ENCODE results near the gene PACS2. TPM values are rescaled to one million over a fixed set of nuclear protein-coding genes. Genes with fewer than 3 reads are reported as not detected.

Gene PACS2
- total RNA-seq, 4 donors from 2014 or later: 61.5 to 91.1 (median 74.7) TPM

GRCh38 chr14:105444859-105445258, 130.3 kb downstream of the PACS2 start:
- H3K27me3 ChIP-seq: no peaks in the 10 kb centered on the region
- no peak overlapping the region for H3K4me3 ChIP-seq
- 85 to 100% methylated on average over 1 to 5 of the region's 17 CpGs for WGBS, 2 donors (ENCODE audit: low coverage in 1 of 2)
- TF ChIP-seq CTCF (IDR thresholded peaks at IDR 0.05) (no peak), EP300 (IDR thresholded peaks at IDR 0.05) (no peak), POLR2AphosphoS5 (IDR thresholded peaks at IDR 0.05) (no peak), POLR2A (IDR thresholded peaks at IDR 0.05) (no peak)
- no peaks in the 10 kb centered on the region for H3K9me3 ChIP-seq
- ATAC-seq: no peak
- H3K4me1 ChIP-seq: peaks cover 0 to 30% (median 11%) of the 10 kb centered on the region in 3 donors
- peaks cover 0 to 62% of the 10 kb centered on the region in 2 donors for H3K36me3 ChIP-seq
- no peak overlapping the region for H3K27ac ChIP-seq

DNA sequence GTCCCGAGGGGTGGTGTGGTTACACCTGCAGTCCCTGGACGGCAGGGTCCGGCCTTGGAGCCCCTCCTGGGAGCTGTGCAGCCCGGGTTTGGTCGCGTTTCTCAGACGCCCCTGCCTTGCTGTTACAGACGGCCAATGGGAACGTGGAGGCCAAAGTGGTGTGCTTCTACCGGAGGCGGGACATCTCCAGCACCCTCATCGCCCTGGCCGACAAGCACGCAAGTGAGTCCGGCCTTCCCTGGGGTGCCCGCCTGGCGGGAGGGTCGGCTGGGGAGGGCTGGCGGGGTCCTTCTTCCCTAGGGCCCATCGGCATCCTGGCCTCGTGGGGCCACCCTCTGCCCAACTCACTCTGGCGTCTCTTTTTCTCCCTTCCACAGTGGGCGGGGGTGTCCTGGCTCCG, 130.7 kb downstream of the PACS2 start:
- H3K27ac ChIP-seq: no peak overlapping the region
- ATAC-seq: no peak
- 80 to 86% methylated on average over 1 to 6 of the region's 24 CpGs for WGBS, 2 donors (ENCODE audit: low coverage in 1 of 2)
- H3K9me3 ChIP-seq: no peaks in the 10 kb centered on the region
- peaks cover 0 to 28% (median 11%) of the 10 kb centered on the region in 3 donors for H3K4me1 ChIP-seq
- no peaks in the 10 kb centered on the region for H3K27me3 ChIP-seq
- peaks cover 0 to 62% of the 10 kb centered on the region in 2 donors for H3K36me3 ChIP-seq
- TF ChIP-seq CTCF (IDR thresholded peaks at IDR 0.05) (no peak), POLR2A (IDR thresholded peaks at IDR 0.05) (no peak), POLR2AphosphoS5 (IDR thresholded peaks at IDR 0.05) (no peak), EP300 (IDR thresholded peaks at IDR 0.05) (no peak)
- H3K4me3 ChIP-seq: no peak overlapping the region

DNA sequence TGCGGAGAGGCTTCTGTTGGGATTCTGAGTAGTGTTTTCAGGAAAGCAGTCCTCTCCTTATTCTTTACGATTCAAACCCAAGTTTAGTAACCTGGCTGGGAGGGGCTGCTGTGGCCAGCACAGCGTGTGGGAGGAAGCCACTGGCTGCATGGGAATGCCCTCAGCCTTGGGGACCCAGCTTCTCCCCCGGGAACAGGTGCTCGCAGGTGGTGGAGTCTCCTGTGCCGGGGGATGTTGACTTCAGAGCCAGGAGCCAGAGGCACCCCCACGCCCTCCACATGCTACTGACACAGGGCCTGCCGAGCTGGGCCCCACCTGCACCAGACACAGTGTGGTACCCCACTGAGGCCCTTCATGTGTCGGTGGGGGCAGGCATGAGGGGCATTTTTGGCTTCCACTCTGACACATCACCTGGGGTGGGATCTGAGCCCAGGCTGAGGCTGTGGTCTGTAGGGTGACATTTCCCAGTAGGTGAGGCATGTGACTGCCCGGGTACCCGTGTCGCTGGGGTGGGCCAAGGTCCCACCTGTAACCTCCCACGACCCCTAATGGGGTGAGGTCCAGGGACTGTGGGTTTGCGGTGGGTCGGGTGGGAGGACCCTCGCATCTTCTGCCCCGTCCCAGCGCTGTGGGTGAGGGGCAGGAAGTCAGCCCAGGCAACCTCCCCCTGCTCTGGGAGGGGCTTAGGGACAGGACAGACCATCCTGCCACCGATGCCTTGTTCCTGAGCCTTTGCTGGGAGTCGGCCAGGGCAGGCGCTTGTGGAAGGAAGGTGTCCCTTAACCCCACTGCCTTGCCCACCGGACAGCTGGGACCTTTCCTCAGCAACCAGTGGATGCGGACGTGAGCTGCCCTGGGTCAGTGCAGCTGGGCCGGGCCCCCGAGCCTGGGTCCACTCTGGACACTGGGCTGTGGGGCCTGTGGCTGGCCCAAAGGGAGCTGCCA, 131.6 kb downstream of the PACS2 start:
- H3K36me3 ChIP-seq: peaks cover 0 to 62% of the 10 kb centered on the region in 2 donors
- H3K4me3 ChIP-seq: no peak overlapping the region
- H3K9me3 ChIP-seq: no peaks in the 10 kb centered on the region
- peaks cover 0 to 26% (median 11%) of the 10 kb centered on the region in 3 donors for H3K4me1 ChIP-seq
- no peak overlapping the region for H3K27ac ChIP-seq
- WGBS, 2 donors (ENCODE audit: low coverage in 1 of 2): 85% methylated on average over 4 of the region's 26 CpGs; no CpG with 5 or more reads in 1 of the 2 donors
- TF ChIP-seq POLR2AphosphoS5 (IDR thresholded peaks at IDR 0.05): no peak
- H3K27me3 ChIP-seq: no peaks in the 10 kb centered on the region
- ATAC-seq: no peak

DNA sequence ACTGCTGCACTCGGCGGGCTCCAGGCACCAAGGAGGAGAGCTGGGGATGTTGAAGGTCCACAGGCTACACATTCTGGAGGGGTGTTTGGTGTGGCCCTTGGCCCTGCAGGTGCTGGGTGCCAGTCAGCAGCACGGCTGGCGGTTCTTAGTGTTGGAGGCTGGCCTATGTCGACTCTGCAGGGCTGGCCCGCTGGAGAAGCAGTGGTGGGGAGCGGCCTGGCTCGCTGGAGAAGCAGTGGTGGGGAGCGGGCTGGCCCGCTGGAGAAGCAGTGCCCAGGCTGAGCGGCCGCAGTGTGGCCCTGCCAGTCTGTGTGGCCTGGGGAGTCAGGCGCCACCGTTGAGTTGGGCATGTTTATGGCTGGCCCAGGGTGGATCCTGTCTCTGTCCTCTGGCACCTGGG, 132.4 kb downstream of the PACS2 start:
- Histone ChIP-seq H3K9me3 (no peaks in the 10 kb centered on the region), H3K36me3 (peaks cover 0 to 64% of the 10 kb centered on the region in 2 donors), H3K4me1 (peaks cover 0 to 26% (median 11%) of the 10 kb centered on the region in 3 donors), H3K27me3 (no peaks in the 10 kb centered on the region), H3K27ac (no peak overlapping the region), H3K4me3 (no peak overlapping the region)
- 0% methylated on average over 1 of the region's 14 CpGs; no CpG with 5 or more reads in 1 of the 2 donors for WGBS, 2 donors (ENCODE audit: low coverage in 1 of 2)
- no peak for ATAC-seq
- TF ChIP-seq CTCF (IDR thresholded peaks at IDR 0.05) (no peak), POLR2AphosphoS5 (IDR thresholded peaks at IDR 0.05) (no peak), POLR2A (IDR thresholded peaks at IDR 0.05) (no peak), EP300 (IDR thresholded peaks at IDR 0.05) (no peak)

Other genes with a start within 250 kb of the PACS2 start
- gene GPR132, start 249.3 kb upstream of the PACS2 start, total RNA-seq: 1 to 10 TPM; 1.0 to 3.2 (median 2.1) TPM
- 10 to 100 TPM in 3 of 4 donors, 1 to 10 TPM in 1; 3.7 to 18.8 (median 14.5) TPM for gene JAG2, start 146.0 kb upstream of the PACS2 start, total RNA-seq
- gene NUDT14, start 133.4 kb upstream of the PACS2 start, total RNA-seq: 1 to 10 TPM; 3.4 to 8.4 (median 4.6) TPM
- 10 to 100 TPM; 50.9 to 80.7 (median 66.1) TPM for gene BTBD6, start 66.2 kb upstream of the PACS2 start, total RNA-seq
- 10 to 100 TPM; 25.2 to 35.6 (median 30.9) TPM for gene BRF1, start 13.7 kb upstream of the PACS2 start, total RNA-seq
- gene TEX22, start 83.8 kb downstream of the PACS2 start, total RNA-seq: under 1 TPM in 1 of 4 donors, not detected in 3; 0.42 TPM
- gene MTA1, start 105.1 kb downstream of the PACS2 start, total RNA-seq: 10 to 100 TPM; 48.0 to 83.5 (median 58.7) TPM
- 100 to 1,000 TPM; 165 to 518 (median 343) TPM for gene CRIP2, start 160.1 kb downstream of the PACS2 start, total RNA-seq
- 10 to 100 TPM; 11.2 to 57.9 (median 34.2) TPM for gene CRIP1, start 172.1 kb downstream of the PACS2 start, total RNA-seq
- 1 to 10 TPM; 4.6 to 7.9 (median 5.4) TPM for gene TEDC1, start 176.5 kb downstream of the PACS2 start, total RNA-seq
- gene TMEM121, start 211.8 kb downstream of the PACS2 start, total RNA-seq: 1 to 10 TPM; 3.9 to 6.7 (median 5.2) TPM